ENCODE results near the gene NSMF. TPM values are rescaled to one million over a fixed set of nuclear protein-coding genes. Genes with fewer than 3 reads are reported as not detected.

Gene NSMF
- total RNA-seq, 1 donor from 2014 or later: 231 TPM

- DNase-seq (ENCODE audit: low spot score in 2 of 2): peak; percentile 46 to 87
- peaks cover 41 to 43% of the 10 kb centered on the region in 2 donors for H3K4me1 ChIP-seq
- no peaks in the 10 kb centered on the region for H3K9me3 ChIP-seq
- intact Hi-C loops (cut with DNase I): loop anchor here (1.0 to 10.0 kb wide), 4 partner anchors 35 to 371 kb away; partner anchors contain the start of genes ARRDC1, EXD3, MAN1B1 and MRPL41
- peak overlapping the region; percentile 67 to 89 for H3K4me3 ChIP-seq
- no peak for TF ChIP-seq CTCF (IDR thresholded peaks at IDR 0.05)
- H3K27ac ChIP-seq: peak overlapping the region; percentile 92 to 95
- no peaks in the 10 kb centered on the region for H3K27me3 ChIP-seq
- peaks cover 14 to 23% of the 10 kb centered on the region in 2 donors for H3K36me3 ChIP-seq
These were observed 661 bp downstream of the NSMF start for GRCh38 chr9:137458194-137459151.

GRCh38 chr9:137457406-137458193 is 1.5 kb downstream of the NSMF start:
- intact Hi-C loops (cut with DNase I): loop anchor here (2.0 to 10.0 kb wide), 3 partner anchors 93 to 370 kb away; partner anchors contain the start of genes ARRDC1, MAN1B1, MRPL41 and PNPLA7
- H3K27ac ChIP-seq: peak overlapping the region; percentile 92 to 95
- H3K4me1 ChIP-seq: peaks cover 41 to 43% of the 10 kb centered on the region in 2 donors
- H3K27me3 ChIP-seq: no peaks in the 10 kb centered on the region
- DNase-seq (ENCODE audit: low spot score in 2 of 2): peak in 1 of 2 donors; percentile 90
- H3K36me3 ChIP-seq: peaks cover 22 to 32% of the 10 kb centered on the region in 2 donors
- no peaks in the 10 kb centered on the region for H3K9me3 ChIP-seq
- peak in 2 of 3 experiments; percentile 23 to 24 for TF ChIP-seq CTCF (IDR thresholded peaks at IDR 0.05)
- H3K4me3 ChIP-seq: peak overlapping the region; percentile 67 to 89

- no peaks in the 10 kb centered on the region for H3K27me3 ChIP-seq
- no peak for TF ChIP-seq CTCF (IDR thresholded peaks at IDR 0.05)
- intact Hi-C loops (cut with DNase I): loop anchor here (5.0 to 10.0 kb wide), 2 partner anchors 148 to 370 kb away; partner anchors contain the start of genes ARRDC1 and MAN1B1
- peaks cover 27 to 37% of the 10 kb centered on the region in 2 donors for H3K36me3 ChIP-seq
- H3K27ac ChIP-seq: peak overlapping the region; percentile 92 to 95
- DNase-seq (ENCODE audit: low spot score in 2 of 2): no peak
- H3K4me1 ChIP-seq: peaks cover 41 to 43% of the 10 kb centered on the region in 2 donors
- H3K4me3 ChIP-seq: peak overlapping the region; percentile 35 to 67
- H3K9me3 ChIP-seq: no peaks in the 10 kb centered on the region
These were observed 2.2 kb downstream of the NSMF start for GRCh38 chr9:137456864-137457405.

GRCh38 chr9:137456061-137456863 is 2.9 kb downstream of the NSMF start:
- intact Hi-C loops (cut with DNase I): loop anchor here (5.0 to 10.0 kb wide), 2 partner anchors 149 to 369 kb away; partner anchors contain the start of genes ARRDC1 and MAN1B1
- no peak for TF ChIP-seq CTCF (IDR thresholded peaks at IDR 0.05)
- no peaks in the 10 kb centered on the region for H3K9me3 ChIP-seq
- H3K4me1 ChIP-seq: peaks cover 41 to 43% of the 10 kb centered on the region in 2 donors
- H3K36me3 ChIP-seq: peaks cover 27 to 37% of the 10 kb centered on the region in 2 donors
- peak in 1 of 2 donors; percentile 68 for DNase-seq (ENCODE audit: low spot score in 2 of 2)
- H3K27me3 ChIP-seq: no peaks in the 10 kb centered on the region
- H3K4me3 ChIP-seq: peak overlapping the region; percentile 35 to 67
- peak overlapping the region; percentile 92 to 95 for H3K27ac ChIP-seq
